ENCODE data around the gene LDLRAD3. TPM values are rescaled to one million over a fixed set of nuclear protein-coding genes. Genes with fewer than 3 reads are reported as not detected.

The LDLRAD3 gene
- polyA plus RNA-seq, 1 donor (not counting 4 experiments of a cell fraction or from before 2014, with no cell fraction given): 13.1 TPM

DNA sequence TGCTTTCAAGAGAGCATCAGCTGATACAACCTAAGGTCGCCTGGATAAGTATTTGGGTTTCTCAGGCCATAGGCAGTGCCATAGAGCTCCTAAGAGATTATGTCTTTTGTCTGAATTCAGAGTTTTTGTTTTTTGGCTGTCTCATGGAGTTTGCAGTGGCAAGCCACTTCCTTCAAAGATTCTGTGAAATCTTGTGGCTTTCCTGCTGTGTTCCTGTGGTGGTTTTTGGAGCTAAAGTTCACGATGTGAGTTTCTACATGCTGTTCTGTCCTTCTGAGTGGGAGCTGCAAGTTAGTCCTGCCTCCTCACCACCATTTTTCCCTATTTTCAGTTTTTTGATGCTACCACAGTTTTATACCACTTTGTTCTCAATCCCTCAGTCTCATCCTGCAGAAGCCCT lies 234.0 kb downstream of the LDLRAD3 start:
- FAIRE-seq: no peak
- dilution Hi-C loops (cut with MboI; ENCODE audit: extremely low pct_ligation_motif_present, low sequenced_read_pairs): no loop called here

DNA sequence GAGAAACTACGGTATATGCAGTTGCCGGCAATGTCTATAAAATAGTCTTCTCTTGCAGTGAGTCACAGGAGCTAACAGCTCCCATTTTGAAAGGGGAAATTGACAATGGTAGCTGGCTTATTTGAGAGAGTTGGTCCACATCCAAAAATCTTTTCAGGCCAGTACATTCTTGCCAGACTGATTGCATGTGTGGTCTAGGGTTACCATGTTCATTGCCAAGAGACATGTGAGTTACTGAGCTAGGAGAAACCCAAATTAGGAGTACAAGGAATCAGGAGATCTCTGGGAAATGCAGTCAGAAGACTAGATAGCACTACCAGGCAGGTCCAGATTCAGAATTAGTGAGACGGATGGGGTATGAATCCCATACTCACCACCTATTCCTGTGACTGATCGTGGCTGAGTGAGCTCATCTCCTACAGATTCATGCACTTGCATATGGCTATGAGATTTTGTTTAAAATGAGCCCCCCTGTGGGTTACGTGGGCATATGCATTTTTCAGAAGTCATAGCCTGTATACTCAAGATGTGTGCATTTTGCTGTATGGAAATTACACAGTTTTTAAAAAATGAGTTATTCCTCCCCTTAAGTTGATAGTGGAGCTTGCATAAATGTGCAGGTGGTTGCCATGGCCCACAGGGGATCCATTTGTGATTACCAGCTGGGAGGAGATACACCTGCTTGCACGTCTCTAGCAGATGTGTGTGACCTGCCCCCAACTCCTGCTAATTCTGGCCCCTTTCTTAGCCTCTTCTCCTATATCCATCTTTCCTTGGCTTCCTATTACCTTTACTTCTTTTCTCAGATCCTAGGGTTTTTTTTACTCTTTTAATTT lies 242.7 kb downstream of the LDLRAD3 start:
- DNase-seq (ENCODE audit: low read depth, low spot score): peak; percentile 35

More for the DNA sequence above, 234.0 kb downstream of the LDLRAD3 start:
- Histone ChIP-seq H3K9me3 (ENCODE audit: control insufficient read depth, low read depth, low read length) (no peaks in the 10 kb centered on the region), H3K4me1 (ENCODE audit: control insufficient read depth, extremely low read depth, insufficient read depth, low read length) (peaks cover 8% of the 10 kb centered on the region), H2AFZ (ENCODE audit: control insufficient read depth, low read length) (no peak overlapping the region), H3K27me3 (ENCODE audit: control insufficient read depth, extremely low read depth, insufficient read depth, low read length) (no peaks in the 10 kb centered on the region), H3K9me1 (ENCODE audit: control insufficient read depth, extremely low read depth, insufficient read depth, low read length) (no peaks in the 10 kb centered on the region), H3K4me3 (ENCODE audit: control insufficient read depth in 2 of 3, extremely low read depth in 1 of 3, insufficient read depth in 2 of 3, low read depth in 1 of 3, low read length in 3 of 3) (no peak overlapping the region), H3K36me3 (ENCODE audit: control insufficient read depth in 2 of 2, extremely low read depth in 1 of 2, insufficient read depth in 2 of 2, low read length in 2 of 2) (peaks cover 0 to 3% of the 10 kb centered on the region in 2 experiments), H3K79me2 (ENCODE audit: control insufficient read depth, insufficient read depth, low read length) (peaks cover 3% of the 10 kb centered on the region), H3K9ac (ENCODE audit: control insufficient read depth, extremely low read depth, insufficient read depth, low read length) (no peak overlapping the region), H3K27ac (ENCODE audit: control insufficient read depth, insufficient read depth, low read length) (no peak overlapping the region), H3K4me2 (ENCODE audit: control insufficient read depth, extremely low read depth, insufficient read depth, low read depth, low read length) (no peak overlapping the region), H4K20me1 (ENCODE audit: control insufficient read depth, extremely low read depth, insufficient read depth, low read length) (no peaks in the 10 kb centered on the region)
- TF ChIP-seq EZH2 (IDR thresholded peaks at IDR 0.05; ENCODE audit: low read length): no peak
- TF ChIP-seq, protein P1, sequence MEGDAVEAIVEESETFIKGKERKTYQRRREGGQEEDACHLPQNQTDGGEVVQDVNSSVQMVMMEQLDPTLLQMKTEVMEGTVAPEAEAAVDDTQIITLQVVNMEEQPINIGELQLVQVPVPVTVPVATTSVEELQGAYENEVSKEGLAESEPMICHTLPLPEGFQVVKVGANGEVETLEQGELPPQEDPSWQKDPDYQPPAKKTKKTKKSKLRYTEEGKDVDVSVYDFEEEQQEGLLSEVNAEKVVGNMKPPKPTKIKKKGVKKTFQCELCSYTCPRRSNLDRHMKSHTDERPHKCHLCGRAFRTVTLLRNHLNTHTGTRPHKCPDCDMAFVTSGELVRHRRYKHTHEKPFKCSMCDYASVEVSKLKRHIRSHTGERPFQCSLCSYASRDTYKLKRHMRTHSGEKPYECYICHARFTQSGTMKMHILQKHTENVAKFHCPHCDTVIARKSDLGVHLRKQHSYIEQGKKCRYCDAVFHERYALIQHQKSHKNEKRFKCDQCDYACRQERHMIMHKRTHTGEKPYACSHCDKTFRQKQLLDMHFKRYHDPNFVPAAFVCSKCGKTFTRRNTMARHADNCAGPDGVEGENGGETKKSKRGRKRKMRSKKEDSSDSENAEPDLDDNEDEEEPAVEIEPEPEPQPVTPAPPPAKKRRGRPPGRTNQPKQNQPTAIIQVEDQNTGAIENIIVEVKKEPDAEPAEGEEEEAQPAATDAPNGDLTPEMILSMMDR (optimal IDR thresholded peaks at IDR 0.05 in 1 of 3, IDR thresholded peaks at IDR 0.05 in 1 of 3, conservative IDR thresholded peaks at IDR 0.05 in 1 of 3; ENCODE audit: extremely low read depth in 1 of 3, insufficient read depth in 2 of 3, low read length in 3 of 3): no peak
- DNase-seq (ENCODE audit: low read depth, low spot score): no peak

More for the DNA sequence above, 242.7 kb downstream of the LDLRAD3 start:
- Histone ChIP-seq H4K20me1 (ENCODE audit: control insufficient read depth, extremely low read depth, insufficient read depth, low read length) (no peaks in the 10 kb centered on the region), H3K4me2 (ENCODE audit: control insufficient read depth, extremely low read depth, insufficient read depth, low read depth, low read length) (peak overlapping the region; percentile 35), H3K4me3 (ENCODE audit: control insufficient read depth in 2 of 3, extremely low read depth in 1 of 3, insufficient read depth in 2 of 3, low read depth in 1 of 3, low read length in 3 of 3) (no peak overlapping the region), H3K4me1 (ENCODE audit: control insufficient read depth, extremely low read depth, insufficient read depth, low read length) (peaks cover 15% of the 10 kb centered on the region), H3K9me1 (ENCODE audit: control insufficient read depth, extremely low read depth, insufficient read depth, low read length) (no peaks in the 10 kb centered on the region), H3K27me3 (ENCODE audit: control insufficient read depth, extremely low read depth, insufficient read depth, low read length) (no peaks in the 10 kb centered on the region), H2AFZ (ENCODE audit: control insufficient read depth, low read length) (no peak overlapping the region), H3K36me3 (ENCODE audit: control insufficient read depth in 2 of 2, extremely low read depth in 1 of 2, insufficient read depth in 2 of 2, low read length in 2 of 2) (peaks cover 1 to 3% of the 10 kb centered on the region in 2 experiments), H3K27ac (ENCODE audit: control insufficient read depth, insufficient read depth, low read length) (no peak overlapping the region), H3K9ac (ENCODE audit: control insufficient read depth, extremely low read depth, insufficient read depth, low read length) (no peak overlapping the region), H3K9me3 (ENCODE audit: control insufficient read depth, low read depth, low read length) (no peaks in the 10 kb centered on the region), H3K79me2 (ENCODE audit: control insufficient read depth, insufficient read depth, low read length) (no peaks in the 10 kb centered on the region)
- peak; percentile 98 for FAIRE-seq
- dilution Hi-C loops (cut with MboI; ENCODE audit: extremely low pct_ligation_motif_present, low sequenced_read_pairs): no loop called here
- no peak for TF ChIP-seq EZH2 (IDR thresholded peaks at IDR 0.05; ENCODE audit: low read length)
- TF ChIP-seq, protein P1 (optimal IDR thresholded peaks at IDR 0.05 in 1 of 3, IDR thresholded peaks at IDR 0.05 in 1 of 3, conservative IDR thresholded peaks at IDR 0.05 in 1 of 3; ENCODE audit: extremely low read depth in 1 of 3, insufficient read depth in 2 of 3, low read length in 3 of 3): no peak

Measured in keratinocyte (primary cell).